ENCODE data around the gene OOSP3. TPM values are rescaled to one million over a fixed set of nuclear protein-coding genes. Genes with fewer than 3 reads are reported as not detected.

Gene OOSP3
- total RNA-seq, 2 donors from 2014 or later, result not detected

DNA sequence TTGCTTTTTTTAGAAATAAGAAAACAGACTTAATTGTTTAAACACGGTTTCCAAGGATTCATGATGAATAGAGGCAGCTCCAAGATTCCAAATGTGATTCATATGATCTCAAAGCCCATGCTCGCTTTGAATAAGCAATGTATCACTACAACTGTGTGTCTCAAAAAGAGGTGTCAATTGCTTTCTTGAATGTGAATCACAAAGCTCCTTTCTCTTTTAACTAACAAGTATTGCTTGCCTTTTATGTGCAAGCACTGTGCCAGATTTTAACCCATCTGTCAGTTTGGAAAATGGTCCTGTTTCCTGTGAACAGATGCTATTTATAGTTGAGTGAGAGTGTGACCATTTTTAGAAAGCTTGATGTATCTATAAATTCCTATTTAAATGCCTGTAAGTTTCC is 66.1 kb downstream of the OOSP3 start:
- no peak overlapping the region for H3K4me3 ChIP-seq (ENCODE audit: low read length)
- H3K27me3 Mint-ChIP-seq (ENCODE audit: insufficient read depth), result no peaks in the 10 kb centered on the region
- H3K9me3 Mint-ChIP-seq, result peaks cover 14% of the 10 kb centered on the region
- no peak overlapping the region for H3K27ac ChIP-seq (ENCODE audit: low read depth, low read length)
- no peaks in the 10 kb centered on the region for H3K36me3 ChIP-seq (ENCODE audit: control insufficient read depth, insufficient read depth, low read length)
- H3K9ac ChIP-seq (ENCODE audit: extremely low read depth, low read length, poor library complexity, severe bottlenecking), result no peak overlapping the region
- H3K4me1 Mint-ChIP-seq, result no peaks in the 10 kb centered on the region
- H3K27me3 ChIP-seq (ENCODE audit: control insufficient read depth, insufficient read depth, low read length, poor library complexity, severe bottlenecking), result no peaks in the 10 kb centered on the region
- TF ChIP-seq, protein P1, sequence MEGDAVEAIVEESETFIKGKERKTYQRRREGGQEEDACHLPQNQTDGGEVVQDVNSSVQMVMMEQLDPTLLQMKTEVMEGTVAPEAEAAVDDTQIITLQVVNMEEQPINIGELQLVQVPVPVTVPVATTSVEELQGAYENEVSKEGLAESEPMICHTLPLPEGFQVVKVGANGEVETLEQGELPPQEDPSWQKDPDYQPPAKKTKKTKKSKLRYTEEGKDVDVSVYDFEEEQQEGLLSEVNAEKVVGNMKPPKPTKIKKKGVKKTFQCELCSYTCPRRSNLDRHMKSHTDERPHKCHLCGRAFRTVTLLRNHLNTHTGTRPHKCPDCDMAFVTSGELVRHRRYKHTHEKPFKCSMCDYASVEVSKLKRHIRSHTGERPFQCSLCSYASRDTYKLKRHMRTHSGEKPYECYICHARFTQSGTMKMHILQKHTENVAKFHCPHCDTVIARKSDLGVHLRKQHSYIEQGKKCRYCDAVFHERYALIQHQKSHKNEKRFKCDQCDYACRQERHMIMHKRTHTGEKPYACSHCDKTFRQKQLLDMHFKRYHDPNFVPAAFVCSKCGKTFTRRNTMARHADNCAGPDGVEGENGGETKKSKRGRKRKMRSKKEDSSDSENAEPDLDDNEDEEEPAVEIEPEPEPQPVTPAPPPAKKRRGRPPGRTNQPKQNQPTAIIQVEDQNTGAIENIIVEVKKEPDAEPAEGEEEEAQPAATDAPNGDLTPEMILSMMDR (conservative IDR thresholded peaks at IDR 0.05), result no peak
- 88 to 92% methylated on average over 2 of the region's 2 CpGs for WGBS, 2 experiments (ENCODE audit: insufficient coverage in 1 of 2, insufficient read length in 1 of 2)
- no peak for DNase-seq
- H3K27ac Mint-ChIP-seq, result no peak overlapping the region
- no peaks in the 10 kb centered on the region for H3K36me3 Mint-ChIP-seq (ENCODE audit: low read depth)
- H3K9me3 ChIP-seq (ENCODE audit: control insufficient read depth, low read length), result peaks cover 8% of the 10 kb centered on the region
- no peak overlapping the region for H3K4me3 Mint-ChIP-seq
- no peaks in the 10 kb centered on the region for H3K4me1 ChIP-seq (ENCODE audit: control insufficient read depth, insufficient read depth, low read length)

Other genes with a start within 250 kb of the OOSP3 start
- 10 to 100 TPM; 41.0 to 45.7 TPM for gene PATL1, start 209.7 kb upstream of the OOSP3 start, total RNA-seq
- not detected for gene OR10V1, start 164.9 kb upstream of the OOSP3 start, total RNA-seq
- 100 to 1,000 TPM; 119 to 160 TPM for gene STX3, start 123.4 kb upstream of the OOSP3 start, total RNA-seq
- gene MRPL16, start 68.0 kb upstream of the OOSP3 start, total RNA-seq, result 10 to 100 TPM; 52.8 to 58.4 TPM
- not detected for gene CBLIF, start 33.3 kb upstream of the OOSP3 start, total RNA-seq
- gene TCN1, start 12.3 kb upstream of the OOSP3 start, total RNA-seq, result not detected
- not detected for gene OOSP1, start 59.6 kb downstream of the OOSP3 start, total RNA-seq
- not detected for gene OOSP4A, start 85.3 kb downstream of the OOSP3 start, total RNA-seq
- not detected for gene OOSP4B, start 138.4 kb downstream of the OOSP3 start, total RNA-seq
- gene OOSP2, start 161.6 kb downstream of the OOSP3 start, total RNA-seq, result not detected
- not detected for gene MS4A3, start 177.9 kb downstream of the OOSP3 start, total RNA-seq
- not detected for gene MS4A2, start 209.9 kb downstream of the OOSP3 start, total RNA-seq